PC-9 (cell line): Measurements from ENCODE around the gene IARS2. TPM values are rescaled to one million over a fixed set of nuclear protein-coding genes. Genes with fewer than 3 reads are reported as not detected.

ENCODE experiments used
- BruUV-seq: library from RNA; stranded (reverse); fragments of 400-500 nt; replicated peaks from 2 replicates; lab custom pipeline; 2021; lab: Mats Ljungman, UMichigan
- CTCF ChIA-PET: fragments of 300-600 bp; sonication (Branson Sonifier 250); formaldehyde crosslinking; loops from one replicate; lab custom pipeline; 2022; ENCODE audit warnings: antibody characterized with exemption; lab: Charles Lee
- POLR2A ChIA-PET: fragments of 300-600 bp; sonication (Branson Sonifier 250); formaldehyde crosslinking; loops from one replicate; lab custom pipeline; 2022; ENCODE audit warnings: antibody characterized with exemption; ENCODE audit not compliant: unreplicated experiment; lab: Charles Lee
- DNase-seq, 2 experiments: peaks; one replicate each; pipeline versions ENCODE4 v3.0.0 to v3.0.0-alpha.2; 2015 to 2022; ENCODE audit warnings: mixed read lengths in 1 of 2
- H2AFZ ChIP-seq: fragments of 200-600 bp; sonication (generic); 2 replicates; pipeline ENCODE4 v1.8.1; 2017; ENCODE audit warnings: antibody characterized with exemption
- H3F3A ChIP-seq: fragments of 200-600 bp; sonication (generic); 2 replicates; pipeline ENCODE4 v1.8.1; 2017; ENCODE audit warnings: antibody characterized with exemption, mild to moderate bottlenecking, low read depth; ENCODE audit not compliant: insufficient read depth
- H3K27ac ChIP-seq: fragments of 200-600 bp; sonication (generic); 2 replicates; pipeline ENCODE4 v1.6.1; 2016; ENCODE audit warnings: mixed run types
- H3K27me3 ChIP-seq: fragments of 200-600 bp; sonication (generic); 2 replicates; pipeline ENCODE4 v1.6.1; 2016; ENCODE audit warnings: low read depth, mixed run types; ENCODE audit not compliant: insufficient read depth
- H3K36me3 ChIP-seq: fragments of 200-600 bp; sonication (generic); 2 replicates; pipeline ENCODE4 v1.6.1; 2016; ENCODE audit warnings: low read depth, mixed run types
- H3K4me1 ChIP-seq: fragments of 200-600 bp; sonication (generic); replicated peaks from 2 replicates; pipeline ENCODE4 v1.6.1; 2016; ENCODE audit warnings: mixed run types; ENCODE audit not compliant: insufficient read depth
- H3K4me2 ChIP-seq: fragments of 200-600 bp; sonication (generic); 2 replicates; pipeline ENCODE4 v1.6.1; 2017; ENCODE audit warnings: mixed run types
- H3K4me3 ChIP-seq: fragments of 200-600 bp; sonication (generic); 2 replicates; pipeline ENCODE4 v1.6.1; 2016; ENCODE audit warnings: mixed run types
- H3K79me2 ChIP-seq: fragments of 200-600 bp; sonication (generic); 2 replicates; pipeline ENCODE4 v1.6.1; 2017; ENCODE audit warnings: low read depth, mixed run types
- H3K9me2 ChIP-seq: fragments of 200-600 bp; sonication (generic); 2 replicates; pipeline ENCODE4 v1.8.1; 2017; ENCODE audit warnings: mild to moderate bottlenecking; ENCODE audit not compliant: insufficient read depth
- H3K9me3 ChIP-seq: fragments of 200-600 bp; sonication (generic); 2 replicates; pipeline ENCODE4 v1.8.1; 2016; ENCODE audit warnings: low read depth; ENCODE audit not compliant: insufficient read depth
- H4K20me1 ChIP-seq: fragments of 200-600 bp; sonication (generic); 2 replicates; pipeline ENCODE4 v1.8.1; 2017; ENCODE audit not compliant: insufficient read depth
- CTCF ChIP-seq: fragments of 200-600 bp; sonication (generic); conservative IDR thresholded peaks from 2 replicates; pipeline ENCODE4 v1.6.1; 2017; ENCODE audit warnings: mixed run types, antibody characterized with exemption, mild to moderate bottlenecking, moderate library complexity
- EZH2 ChIP-seq: fragments of 200-600 bp; sonication (generic); IDR thresholded peaks from 2 replicates; pipeline ENCODE4 v1.8.0; 2017; ENCODE audit warnings: antibody characterized with exemption, low read depth
- intact Hi-C: fragments of 100-400 bp; cut with micrococcal nuclease; formaldehyde crosslinking; loops from one replicate; pipeline ENCODE4 v1.10.0; 2022; ENCODE audit not compliant: unreplicated experiment
- total RNA-seq: library from RNA; stranded (reverse); gene quantifications from 2 replicates; pipeline ENCODE4 v1.2.3, GENCODE V29; 2021

Gene IARS2
- total RNA-seq, 1 experiment from 2014 or later: 155 TPM

- peaks cover 25% of the 10 kb centered on the region for H3K4me1 ChIP-seq
- intact Hi-C loops: loop anchor here (1.0 to 10.0 kb wide), 3 partner anchors 44 to 749 kb away; partner anchors contain the start of genes BPNT1 and IARS2
- no TSS peak for BruUV-seq
- H3K79me2 ChIP-seq: peaks cover 56% of the 10 kb centered on the region
- peak overlapping the region; percentile 83 for H3K4me2 ChIP-seq
- ChIA-PET CTCF (no interaction called here), POLR2A (interaction anchor here (0.6 kb wide), 1 partner anchor 49 kb away, joined by 3 read pairs; no protein-coding TSS in a partner anchor)
- peak in 1 of 2 experiments; percentile 2 for DNase-seq
- H2AFZ ChIP-seq: peak overlapping the region; percentile 83
- no peaks in the 10 kb centered on the region for H3K9me2 ChIP-seq
- no peak for TF ChIP-seq CTCF
- no peak for TF ChIP-seq EZH2
- peaks cover 35% of the 10 kb centered on the region for H4K20me1 ChIP-seq
- H3K36me3 ChIP-seq: 0 out of 2 replicates have a peak, but pooled peaks cover 8% of the 10 kb centered on the region
- no peaks in the 10 kb centered on the region for H3K9me3 ChIP-seq
- H3K27ac ChIP-seq: peak overlapping the region; percentile 87
- H3K27me3 ChIP-seq: no peaks in the 10 kb centered on the region
- peak overlapping the region; percentile 95 for H3K4me3 ChIP-seq
- peaks cover 11% of the 10 kb centered on the region for H3F3A ChIP-seq
Measured at GRCh38 chr1:220045356-220046051, 48.4 kb upstream of the IARS2 start.

GRCh38 chr1:220046052-220046930 is 47.6 kb upstream of the IARS2 start, which contains the start of gene EPRS1:
Gene EPRS1 (minus strand): TSS chr1:220046505. CDS start chr1:220046388, 117 bp downstream.
- H3K4me1 ChIP-seq: peaks cover 25% of the 10 kb centered on the region
- H3F3A ChIP-seq: peaks cover 11% of the 10 kb centered on the region
- TSS peak; percentile 62 for BruUV-seq
- peaks cover 27% of the 10 kb centered on the region for H4K20me1 ChIP-seq
- no peaks in the 10 kb centered on the region for H3K27me3 ChIP-seq
- peak within 1 kb of the TSS; percentile 95 for H3K4me3 ChIP-seq
- no peaks in the 10 kb centered on the region for H3K9me2 ChIP-seq
- DNase-seq: peak; percentile 94 to 97
- H3K4me2 ChIP-seq: peak within 1 kb of the TSS; percentile 83
- H3K27ac ChIP-seq: peak within 1 kb of the TSS; percentile 87
- POLR2A ChIA-PET: interaction anchor here (0.6 kb wide), 1 partner anchor 48 kb away, joined by 3 read pairs; no protein-coding TSS in a partner anchor
- H3K9me3 ChIP-seq: no peaks in the 10 kb centered on the region
- intact Hi-C loops: loop anchor here (1.0 to 10.0 kb wide), 3 partner anchors 43 to 749 kb away; partner anchors contain the start of genes BPNT1 and IARS2
- H3K36me3 ChIP-seq: 0 out of 2 replicates have a peak, but pooled peaks cover 3% of the 10 kb centered on the region
- peaks cover 48% of the 10 kb centered on the region for H3K79me2 ChIP-seq
- H2AFZ ChIP-seq: peak within 1 kb of the TSS; percentile 99
- TF ChIP-seq CTCF (peak; percentile 64), EZH2 (no peak)
- CTCF ChIA-PET: interaction anchor here (0.7 kb wide), 1 partner anchor 19 kb away, joined by 3 read pairs; no protein-coding TSS in a partner anchor

- H3K4me1 ChIP-seq: no peaks in the 10 kb centered on the region
- no peaks in the 10 kb centered on the region; the same call in 1 of the 2 replicates for H3F3A ChIP-seq
- TF ChIP-seq EZH2: no peak
- TF ChIP-seq CTCF: no peak
- H3K27ac ChIP-seq: no peak overlapping the region
- H3K4me3 ChIP-seq: no peak overlapping the region
- ChIA-PET CTCF (no interaction called here), POLR2A (no interaction called here)
- no TSS peak for BruUV-seq
- no peaks in the 10 kb centered on the region for H3K9me2 ChIP-seq
- intact Hi-C loops: no loop called here
- no peak overlapping the region for H2AFZ ChIP-seq
- no peaks in the 10 kb centered on the region for H3K36me3 ChIP-seq
- H3K4me2 ChIP-seq: no peak overlapping the region
- H3K79me2 ChIP-seq: no peaks in the 10 kb centered on the region
- H4K20me1 ChIP-seq: no peaks in the 10 kb centered on the region
- DNase-seq: no peak
- H3K9me3 ChIP-seq: no peaks in the 10 kb centered on the region
- H3K27me3 ChIP-seq: no peaks in the 10 kb centered on the region
Measured at GRCh38 chr1:220056374-220056773, 37.6 kb upstream of the IARS2 start.
